Dendritic cell treated with granulocyte-macrophage colony-stimulating factor and Interleukin-4, amounts not matched to agents 40 ng/mL and 50 ng/mL, for 4 days (primary cell): ENCODE measurements around the gene PTH2.

Source experiments
- H3K27ac Mint-ChIP-seq: one replicate; pipeline ENCODE4 v1.8.0; 2022; ENCODE audit warnings: mild to moderate bottlenecking, mixed read lengths
- H3K27me3 Mint-ChIP-seq: one replicate; pipeline ENCODE4 v1.8.0; 2022; ENCODE audit warnings: mild to moderate bottlenecking, mixed read lengths
- H3K36me3 Mint-ChIP-seq: one replicate; pipeline ENCODE4 v1.8.0; 2022; ENCODE audit warnings: low read depth, mixed read lengths
- H3K4me1 Mint-ChIP-seq: one replicate; pipeline ENCODE4 v1.8.0; 2022; ENCODE audit warnings: low read depth, mixed read lengths
- H3K4me3 Mint-ChIP-seq: one replicate; pipeline ENCODE4 v1.8.0; 2022; ENCODE audit warnings: mild to moderate bottlenecking, moderate library complexity, mixed read lengths
- H3K9me3 Mint-ChIP-seq: one replicate; pipeline ENCODE4 v1.8.0; 2022; ENCODE audit warnings: mixed read lengths
- intact Hi-C: fragments of 100-400 bp; cut with micrococcal nuclease; formaldehyde crosslinking; loops from one replicate; pipeline ENCODE4 v1.15.0; 2022

PTH2 gene

GRCh38 chr19:49419173-49419572, 4.1 kb downstream of the PTH2 start:
- Mint-ChIP-seq H3K4me1 (peaks cover 36% of the 10 kb centered on the region), H3K4me3 (no peak overlapping the region)
- intact Hi-C loops, result no loop called here

GRCh38 chr19:49418511-49418910, 4.7 kb downstream of the PTH2 start:
- H3K4me1 Mint-ChIP-seq, result peaks cover 34% of the 10 kb centered on the region
- H3K4me3 Mint-ChIP-seq, result no peak overlapping the region
- no peaks in the 10 kb centered on the region for H3K36me3 Mint-ChIP-seq
- peaks cover 66% of the 10 kb centered on the region for H3K27me3 Mint-ChIP-seq
- H3K27ac Mint-ChIP-seq, result no peak overlapping the region
- H3K9me3 Mint-ChIP-seq, result no peaks in the 10 kb centered on the region
- intact Hi-C loops, result no loop called here

More at GRCh38 chr19:49419173-49419572, 4.1 kb downstream of the PTH2 start:
- H3K9me3 Mint-ChIP-seq, result no peaks in the 10 kb centered on the region
- no peak overlapping the region for H3K27ac Mint-ChIP-seq
- peaks cover 71% of the 10 kb centered on the region for H3K27me3 Mint-ChIP-seq
- H3K36me3 Mint-ChIP-seq, result no peaks in the 10 kb centered on the region

GRCh38 chr19:49417088-49417487, 6.2 kb downstream of the PTH2 start:
- Mint-ChIP-seq H3K4me1 (peaks cover 30% of the 10 kb centered on the region), H3K4me3 (no peak overlapping the region), H3K9me3 (no peaks in the 10 kb centered on the region), H3K36me3 (no peaks in the 10 kb centered on the region), H3K27me3 (peaks cover 65% of the 10 kb centered on the region), H3K27ac (no peak overlapping the region)
- intact Hi-C loops, result no loop called here

GRCh38 chr19:49415810-49416200, 7.4 kb downstream of the PTH2 start:
- intact Hi-C loops, result no loop called here
- Mint-ChIP-seq H3K4me1 (peaks cover 25% of the 10 kb centered on the region), H3K9me3 (no peaks in the 10 kb centered on the region), H3K27ac (no peak overlapping the region), H3K4me3 (no peak overlapping the region), H3K36me3 (no peaks in the 10 kb centered on the region), H3K27me3 (peaks cover 55% of the 10 kb centered on the region)

- Mint-ChIP-seq H3K9me3 (no peaks in the 10 kb centered on the region), H3K36me3 (no peaks in the 10 kb centered on the region), H3K4me1 (peaks cover 21% of the 10 kb centered on the region), H3K27ac (no peak overlapping the region), H3K27me3 (peaks cover 50% of the 10 kb centered on the region), H3K4me3 (no peak overlapping the region)
- intact Hi-C loops, result no loop called here
These were observed 8.0 kb downstream of the PTH2 start for GRCh38 chr19:49415102-49415809.

- Mint-ChIP-seq H3K36me3 (no peaks in the 10 kb centered on the region), H3K9me3 (no peaks in the 10 kb centered on the region), H3K27me3 (peaks cover 40% of the 10 kb centered on the region), H3K27ac (peak overlapping the region; percentile 5), H3K4me1 (peaks cover 29% of the 10 kb centered on the region), H3K4me3 (no peak overlapping the region)
- intact Hi-C loops, result no loop called here
These were observed 9.0 kb downstream of the PTH2 start for GRCh38 chr19:49414256-49414655.

- no peaks in the 10 kb centered on the region for H3K36me3 Mint-ChIP-seq
- no peaks in the 10 kb centered on the region for H3K9me3 Mint-ChIP-seq
- peaks cover 36% of the 10 kb centered on the region for H3K27me3 Mint-ChIP-seq
- peaks cover 39% of the 10 kb centered on the region for H3K4me1 Mint-ChIP-seq
- intact Hi-C loops, result no loop called here
- H3K27ac Mint-ChIP-seq, result peak overlapping the region; percentile 17
- no peak overlapping the region for H3K4me3 Mint-ChIP-seq
These were observed 9.9 kb downstream of the PTH2 start for GRCh38 chr19:49413348-49413747.

GRCh38 chr19:49411681-49412326, 11.4 kb downstream of the PTH2 start:
- Mint-ChIP-seq H3K27ac (peak overlapping the region; percentile 17), H3K36me3 (no peaks in the 10 kb centered on the region), H3K9me3 (no peaks in the 10 kb centered on the region), H3K4me1 (peaks cover 54% of the 10 kb centered on the region), H3K27me3 (peaks cover 36% of the 10 kb centered on the region), H3K4me3 (no peak overlapping the region)
- intact Hi-C loops, result no loop called here

- peaks cover 50% of the 10 kb centered on the region for H3K4me1 Mint-ChIP-seq
- intact Hi-C loops, result no loop called here
These were observed 13.7 kb downstream of the PTH2 start for GRCh38 chr19:49409441-49410029.

GRCh38 chr19:49408816-49409440, 14.3 kb downstream of the PTH2 start:
- Mint-ChIP-seq H3K4me1 (peaks cover 50% of the 10 kb centered on the region), H3K9me3 (no peaks in the 10 kb centered on the region), H3K4me3 (no peak overlapping the region), H3K36me3 (no peaks in the 10 kb centered on the region), H3K27me3 (peaks cover 27% of the 10 kb centered on the region), H3K27ac (peak overlapping the region; percentile 89)
- intact Hi-C loops, result no loop called here

More at GRCh38 chr19:49409441-49410029, 13.7 kb downstream of the PTH2 start:
- H3K4me3 Mint-ChIP-seq, result peak overlapping the region; percentile 0
- H3K9me3 Mint-ChIP-seq, result no peaks in the 10 kb centered on the region
- peak overlapping the region; percentile 89 for H3K27ac Mint-ChIP-seq
- no peaks in the 10 kb centered on the region for H3K36me3 Mint-ChIP-seq
- H3K27me3 Mint-ChIP-seq, result peaks cover 30% of the 10 kb centered on the region

- Mint-ChIP-seq H3K27me3 (peaks cover 23% of the 10 kb centered on the region), H3K27ac (no peak overlapping the region), H3K9me3 (no peaks in the 10 kb centered on the region), H3K36me3 (no peaks in the 10 kb centered on the region), H3K4me3 (no peak overlapping the region), H3K4me1 (peaks cover 43% of the 10 kb centered on the region)
- intact Hi-C loops, result no loop called here
These were observed 15.7 kb downstream of the PTH2 start for GRCh38 chr19:49407482-49408015.

GRCh38 chr19:49407079-49407478, 16.2 kb downstream of the PTH2 start:
- H3K4me3 Mint-ChIP-seq, result no peak overlapping the region
- H3K9me3 Mint-ChIP-seq, result no peaks in the 10 kb centered on the region
- H3K4me1 Mint-ChIP-seq, result peaks cover 41% of the 10 kb centered on the region
- no peaks in the 10 kb centered on the region for H3K36me3 Mint-ChIP-seq
- H3K27ac Mint-ChIP-seq, result no peak overlapping the region
- intact Hi-C loops, result no loop called here
- peaks cover 18% of the 10 kb centered on the region for H3K27me3 Mint-ChIP-seq

- Mint-ChIP-seq H3K36me3 (no peaks in the 10 kb centered on the region), H3K27ac (no peak overlapping the region), H3K4me1 (peaks cover 20% of the 10 kb centered on the region), H3K27me3 (peaks cover 16% of the 10 kb centered on the region), H3K4me3 (no peak overlapping the region), H3K9me3 (no peaks in the 10 kb centered on the region)
- intact Hi-C loops, result no loop called here
These were observed 19.6 kb downstream of the PTH2 start for GRCh38 chr19:49403404-49404187.
